EH (cell line): ENCODE results near the gene KNDC1.
"Not testable (repeated sequence)": the region's sequence is repeated elsewhere in the genome, so short reads cannot be mapped to it uniquely, and the experiment has no call there.

Experiments used
- DNase-seq: peaks from one replicate; pipeline ENCODE4 v3.0.0-alpha.2; 2015; ENCODE audit warnings: low read depth

KNDC1 gene

GRCh38 chr10:133162178-133162909, 2.3 kb downstream of the KNDC1 start:
- DNase-seq = no peak

DNA sequence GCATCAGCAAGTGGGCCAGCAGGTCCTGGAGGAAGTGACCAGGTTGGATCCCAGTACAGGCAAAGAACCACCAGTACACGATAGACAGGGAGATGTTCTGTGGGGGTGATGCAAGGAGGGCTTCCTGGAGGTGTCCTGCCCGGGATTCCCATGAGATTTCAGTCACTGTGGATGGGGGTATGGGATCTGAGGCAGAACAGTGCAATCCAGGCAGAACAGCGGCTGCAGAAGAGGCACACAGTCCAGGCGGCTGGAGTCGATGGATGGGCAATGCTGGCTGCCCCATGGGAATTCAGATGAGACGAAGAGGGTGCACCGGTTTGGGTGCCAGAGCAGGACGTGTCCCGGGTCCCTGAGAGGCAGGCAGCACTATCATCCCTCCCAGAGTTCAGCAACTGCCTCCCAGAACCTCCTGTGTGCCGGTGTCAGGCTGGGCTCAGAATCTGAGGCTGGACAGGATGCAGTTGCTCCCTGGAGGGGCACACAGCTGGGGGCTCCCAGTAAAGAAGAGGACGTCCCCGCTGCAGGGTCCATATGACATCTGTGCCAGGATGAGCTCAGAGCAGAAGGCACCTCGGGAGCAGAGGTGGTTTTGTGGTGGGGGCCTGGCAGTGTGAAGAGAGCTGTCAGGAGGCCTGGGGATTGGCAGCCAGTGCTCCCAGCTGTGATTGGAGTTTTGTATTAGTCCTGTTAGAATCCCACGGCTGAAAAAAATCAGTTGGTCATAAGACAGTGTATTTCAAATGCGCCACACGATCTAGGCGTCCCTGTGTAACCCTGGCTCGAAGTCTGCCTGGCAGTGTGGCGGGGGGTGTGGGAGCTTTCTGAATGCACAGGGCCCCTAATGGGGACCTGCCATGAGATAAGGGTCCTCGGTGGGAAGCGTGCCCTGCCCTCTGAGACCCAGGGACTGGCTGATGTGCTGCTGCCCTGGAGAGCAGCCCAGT, 3.2 kb downstream of the KNDC1 start:
- no peak for DNase-seq

GRCh38 chr10:133163889-133164815, 4.1 kb downstream of the KNDC1 start:
- DNase-seq = no peak

DNA sequence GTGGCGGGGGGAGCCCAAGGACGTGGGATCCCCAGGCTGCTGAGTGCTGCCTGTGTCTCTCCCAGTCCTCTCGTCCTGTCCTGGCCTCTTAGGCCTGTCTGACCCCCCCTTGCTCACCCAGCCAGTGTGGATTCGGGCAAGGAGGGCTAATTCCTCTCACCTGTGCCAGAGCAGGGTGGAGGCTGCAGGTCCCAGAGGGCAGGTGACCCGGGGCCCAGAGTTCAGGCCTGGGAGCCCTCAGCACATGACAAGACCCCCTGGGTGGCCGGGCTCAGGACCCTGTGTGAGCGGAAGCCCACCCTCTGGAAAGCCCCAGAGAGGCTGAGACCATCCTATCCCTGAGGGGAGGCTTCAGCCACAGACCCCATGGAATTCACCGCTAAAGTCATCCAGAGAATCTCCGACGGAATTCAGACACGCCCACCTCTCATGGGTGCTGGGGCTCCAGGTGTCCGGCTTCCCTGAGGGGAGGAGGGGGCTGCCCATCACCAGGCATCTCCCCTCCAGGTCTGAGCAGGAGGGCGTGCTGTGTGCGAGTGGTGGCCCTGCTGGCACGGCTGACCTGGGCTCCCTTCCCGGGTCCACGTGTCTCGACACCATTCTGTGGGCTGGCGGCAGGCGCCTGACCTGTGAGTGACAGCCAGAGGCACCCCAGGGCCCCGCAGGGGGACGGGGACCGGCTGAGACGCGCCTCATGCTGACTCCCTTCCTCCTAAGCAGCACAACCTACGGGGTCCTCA, 5.0 kb downstream of the KNDC1 start:
- no peak for DNase-seq

DNA sequence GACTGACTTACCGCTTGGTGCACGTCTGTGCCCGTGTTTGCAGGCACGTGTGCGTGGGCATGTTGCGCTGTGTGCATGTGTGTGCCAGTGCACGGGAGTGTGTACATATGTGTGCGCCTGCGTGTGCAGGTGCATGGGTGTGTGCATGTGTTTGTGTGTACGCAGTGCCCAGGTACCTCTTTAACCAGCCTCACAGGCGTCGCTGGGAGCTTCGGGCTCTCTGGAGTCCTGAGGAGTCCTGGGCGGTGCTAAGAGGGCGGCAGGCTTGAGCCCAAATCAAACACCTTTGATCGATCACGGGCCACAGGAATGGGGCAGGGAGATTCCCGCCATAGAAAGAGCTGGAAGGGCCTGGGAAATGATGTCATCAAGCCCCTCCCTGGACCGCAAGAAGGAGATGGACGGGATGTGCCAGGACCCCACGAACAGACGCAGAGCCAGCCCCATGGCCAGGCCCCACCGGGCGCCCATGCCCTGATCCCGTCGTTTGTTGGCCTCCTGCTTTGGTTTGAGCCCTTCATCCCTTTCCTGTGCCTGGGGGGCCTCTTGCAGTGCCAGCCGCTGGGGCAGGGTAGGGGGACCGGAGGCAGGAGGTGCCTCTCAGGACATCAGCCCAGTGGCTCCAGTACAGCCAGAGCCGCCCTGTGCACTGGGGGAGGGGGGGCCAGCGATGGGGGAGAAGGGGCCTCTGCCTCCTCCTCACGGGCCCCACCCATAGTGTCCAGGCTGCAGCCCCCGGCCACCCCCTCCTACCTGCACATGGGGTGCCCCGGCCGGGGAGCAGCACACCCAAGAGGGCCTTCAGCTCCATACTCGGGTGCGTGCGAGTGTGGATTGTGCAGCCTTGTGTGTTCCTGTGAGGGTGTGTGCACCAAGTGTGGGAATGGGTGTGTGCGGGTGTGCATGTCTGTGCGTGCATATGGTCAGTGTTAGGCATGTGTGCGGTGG, 5.8 kb downstream of the KNDC1 start:
- no peak for DNase-seq

DNA sequence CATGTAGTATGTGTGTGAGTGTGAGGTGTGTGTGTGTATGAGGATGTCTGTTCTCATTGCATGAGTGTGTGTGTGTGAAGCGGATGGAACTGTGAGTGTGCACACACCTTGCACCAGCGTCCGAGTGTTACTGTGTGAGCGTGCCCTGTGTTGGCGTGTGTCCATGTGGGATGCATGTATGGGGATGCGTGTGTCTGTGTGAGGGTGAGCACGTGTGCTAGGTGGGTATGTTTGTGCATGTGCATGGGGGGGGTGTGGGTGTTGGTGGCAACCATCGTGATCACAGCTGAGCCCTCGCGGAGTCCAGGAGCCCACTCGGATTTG, 6.4 kb downstream of the KNDC1 start:
- no peak for DNase-seq

DNA sequence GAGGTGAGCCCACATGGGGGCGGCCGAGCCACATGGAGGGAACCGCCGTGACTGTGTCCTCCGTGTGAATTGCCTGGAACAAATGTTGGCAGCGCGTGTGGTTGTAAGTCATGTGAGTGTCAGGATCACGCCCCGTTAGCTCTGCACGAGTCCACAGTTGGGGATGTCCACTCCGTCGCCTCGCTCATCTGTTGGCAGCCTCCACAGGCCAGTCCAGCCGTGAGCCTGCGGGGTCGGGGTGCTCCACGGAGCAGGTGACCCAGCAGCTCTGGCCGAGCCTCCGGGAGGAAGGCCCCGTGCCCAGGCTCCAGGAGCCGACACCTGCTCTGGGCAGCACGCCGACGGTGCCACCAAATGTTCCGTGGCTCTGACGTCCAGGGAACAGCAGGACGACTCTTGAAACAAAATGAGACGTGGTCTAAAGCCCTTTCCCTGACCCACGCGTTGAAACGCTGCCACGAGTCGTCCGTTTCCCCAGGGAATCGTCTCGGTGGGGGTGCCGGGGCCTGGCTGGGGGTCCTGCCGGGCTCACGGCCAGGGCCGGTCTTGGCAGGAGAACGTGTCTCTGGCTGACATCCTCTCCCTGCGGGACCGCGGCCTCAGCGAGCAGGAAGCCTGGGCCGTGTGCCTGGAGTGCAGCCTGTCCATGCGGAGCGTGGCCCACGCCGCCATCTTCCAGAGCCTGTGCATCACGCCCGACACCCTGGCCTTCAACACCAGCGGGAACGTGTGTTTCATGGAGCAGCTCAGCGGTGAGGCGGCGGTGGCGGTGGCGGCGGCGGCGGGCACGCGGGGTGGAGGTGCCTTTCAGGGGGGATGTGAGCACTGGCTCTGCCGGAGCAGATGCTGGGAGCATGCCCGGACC, 7.0 kb downstream of the KNDC1 start:
- DNase-seq = no peak

DNA sequence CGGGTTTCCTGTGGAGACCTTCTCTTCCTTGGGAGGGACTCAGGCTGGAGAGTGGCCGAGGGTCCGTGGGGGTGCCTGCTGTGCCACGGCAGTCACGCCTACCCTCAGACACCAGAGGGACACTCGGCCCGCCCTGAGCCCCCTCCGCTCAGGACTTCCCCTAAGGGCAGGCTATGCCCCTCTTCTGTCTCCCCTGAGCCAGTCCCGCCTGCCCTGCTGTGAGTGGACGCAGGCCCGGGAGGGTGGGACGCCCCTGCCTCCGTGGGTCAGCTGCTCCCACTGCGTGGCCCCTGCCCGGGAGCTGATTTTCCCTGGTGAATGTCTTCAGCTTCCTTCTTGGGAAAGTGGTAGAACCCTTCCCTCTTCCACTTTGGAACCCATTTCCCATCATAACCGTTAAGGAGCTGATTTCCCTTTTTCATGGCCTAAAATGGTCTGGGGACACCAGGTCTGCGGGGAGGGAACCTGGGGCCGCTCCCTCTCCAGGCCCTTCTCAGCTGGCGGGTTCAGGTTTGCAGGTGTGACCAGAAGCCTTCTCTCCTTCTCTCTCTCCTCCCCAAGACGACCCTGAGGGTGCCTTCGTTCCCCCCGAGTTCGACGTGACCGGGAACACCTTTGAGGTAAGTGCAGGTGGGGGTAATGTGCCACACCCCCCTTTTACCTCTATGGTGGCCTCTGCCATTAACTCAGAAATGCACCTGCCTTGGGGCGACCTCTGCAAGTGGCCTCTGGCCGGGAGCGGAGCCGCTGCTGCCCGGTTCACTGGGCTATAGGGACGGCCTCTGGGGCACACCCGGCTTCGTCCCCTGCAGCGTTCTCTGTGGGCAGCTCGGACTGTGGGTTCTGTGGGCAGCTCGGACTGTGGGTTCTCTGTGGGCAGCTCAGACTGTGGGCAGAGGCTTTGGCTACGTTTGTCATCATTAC, 7.9 kb downstream of the KNDC1 start:
- no peak for DNase-seq

- DNase-seq = no peak
Measured at GRCh38 chr10:133168617-133169031, 8.6 kb downstream of the KNDC1 start.

- DNase-seq = no peak
Measured at GRCh38 chr10:133169173-133169947, 9.3 kb downstream of the KNDC1 start.

- no peak for DNase-seq
Measured at GRCh38 chr10:133170092-133170491, 10.1 kb downstream of the KNDC1 start.

- DNase-seq = no peak
Measured at GRCh38 chr10:133173860-133174640, 14.0 kb downstream of the KNDC1 start.

GRCh38 chr10:133174689-133175263, 14.8 kb downstream of the KNDC1 start:
- no peak for DNase-seq

- DNase-seq = not testable (repeated sequence)
Measured at GRCh38 chr10:133175624-133176023, 15.6 kb downstream of the KNDC1 start.

- no peak for DNase-seq
Measured at GRCh38 chr10:133176546-133176945, 16.5 kb downstream of the KNDC1 start.
